B cell (primary cell): ENCODE results near the gene WDR33. TPM values are rescaled to one million over a fixed set of nuclear protein-coding genes. Genes with fewer than 3 reads are reported as not detected.

Experiments used
- ATAC-seq: fragments of 200-7000 bp; cut with Tn5 transposase; one replicate; pipeline ENCODE4 v1.10.0; 2021; ENCODE audit warnings: low read depth, mild to moderate bottlenecking, moderate number of reproducible peaks, moderate library complexity
- CTCF ChIA-PET: fragments of 350-600 bp; sonication (Branson Sonifier 250); formaldehyde crosslinking; loops from one replicate; lab custom pipeline; 2021; ENCODE audit warnings: antibody characterized with exemption, inconsistent platforms; lab: Charles Lee
- POLR2A ChIA-PET: fragments of 350-600 bp; sonication (Branson Sonifier 250); formaldehyde crosslinking; loops from one replicate; lab custom pipeline; 2021; ENCODE audit warnings: antibody characterized with exemption; lab: Charles Lee
- DNase-seq: peaks from one replicate; pipeline ENCODE4 v3.0.0; 2013
- H2AFZ ChIP-seq: 2 replicates; pipeline ENCODE4 v1.6.1; 2012; ENCODE audit warnings: mild to moderate bottlenecking, low read depth, low read length; ENCODE audit not compliant: insufficient read depth, poor library complexity, severe bottlenecking
- H3K27ac ChIP-seq, 2 donors: 1 replicate in 1 of 2; 2 replicates in 1 of 2; pipeline ENCODE4 v1.5.1; 2012 to 2013; ENCODE audit warnings: low read length in 2 of 2, mild to moderate bottlenecking in 2 of 2, moderate library complexity in 1 of 2
- H3K27me3 ChIP-seq, 4 experiments: fragments of 200-600 bp in 1 of 4; sonication (generic) in 1 of 4; replicated peaks in 1 of 4; 1 replicate in 2 of 4; 2 replicates in 2 of 4; pipeline versions ENCODE4 v1.6.1 to v1.7.0; 2013 to 2016; ENCODE audit warnings: low read length in 3 of 4, mild to moderate bottlenecking in 2 of 4, mixed read lengths in 1 of 4, moderate library complexity in 1 of 4; ENCODE audit not compliant: insufficient read depth in 4 of 4, control insufficient read depth in 3 of 4; ENCODE audit errors: control extremely low read depth in 1 of 4
- H3K36me3 ChIP-seq, 2 experiments: replicated peaks in 1 of 2; 1 replicate in 1 of 2; 2 replicates in 1 of 2; pipeline versions ENCODE4 v1.6.1 to v1.7.1; 2013; ENCODE audit warnings: low read length in 1 of 2; ENCODE audit not compliant: insufficient read depth in 2 of 2, control insufficient read depth in 1 of 2; ENCODE audit errors: control extremely low read depth in 1 of 2, extremely low read depth in 1 of 2
- H3K4me1 ChIP-seq, 2 donors: fragments of 200-600 bp in 1 of 2; sonication (generic) in 1 of 2; 1 replicate in 1 of 2; 2 replicates in 1 of 2; pipeline versions ENCODE4 v1.5.1 to v1.6.1; 2013 to 2017; ENCODE audit warnings: low read length in 2 of 2; ENCODE audit not compliant: control insufficient read depth in 2 of 2, insufficient read depth in 2 of 2
- H3K4me2 ChIP-seq: replicated peaks from 2 replicates; pipeline ENCODE3; 2012; ENCODE audit warnings: mild to moderate bottlenecking, low read depth, low read length; ENCODE audit not compliant: poor library complexity, severe bottlenecking
- H3K4me3 ChIP-seq, 5 experiments: fragments of 200-600 bp in 1 of 5; sonication (generic) in 1 of 5; 1 replicate in 3 of 5; 2 replicates in 2 of 5; pipeline versions ENCODE4 v1.5.1 to v1.7.0; 2011 to 2016; ENCODE audit warnings: low read length in 4 of 5, mild to moderate bottlenecking in 4 of 5, low read depth in 2 of 5, control low read depth in 1 of 5, moderate library complexity in 1 of 5; ENCODE audit not compliant: insufficient read depth in 1 of 5; ENCODE audit errors: control extremely low read depth in 1 of 5, extremely low read depth in 1 of 5
- H3K79me2 ChIP-seq: fragments of 200-600 bp; sonication (generic); one replicate; pipeline ENCODE4 v1.6.0; 2016; ENCODE audit warnings: low read length; ENCODE audit not compliant: control insufficient read depth, insufficient read depth
- H3K9ac ChIP-seq: fragments of 200-600 bp; sonication (generic); 2 replicates; pipeline ENCODE4 v1.6.1; 2017; ENCODE audit warnings: mild to moderate bottlenecking, low read length, moderate library complexity
- H3K9me3 ChIP-seq, 3 donors: one replicate each; pipeline versions ENCODE4 v1.6.1 to v1.7.1; 2013; ENCODE audit warnings: low read length in 2 of 3; ENCODE audit not compliant: control insufficient read depth in 2 of 3, insufficient read depth in 1 of 3; ENCODE audit errors: control extremely low read depth in 1 of 3
- H4K20me1 ChIP-seq: 2 replicates; pipeline ENCODE4 v1.6.0; 2012; ENCODE audit warnings: mild to moderate bottlenecking, low read length; ENCODE audit not compliant: insufficient read depth, control insufficient read depth, poor library complexity, severe bottlenecking
- H3K27ac Mint-ChIP-seq: one replicate; pipeline ENCODE4 v1.8.0; 2021; ENCODE audit warnings: mixed read lengths
- H3K27me3 Mint-ChIP-seq: one replicate; pipeline ENCODE4 v1.8.0; 2021; ENCODE audit warnings: mixed read lengths
- H3K4me1 Mint-ChIP-seq: one replicate; pipeline ENCODE4 v1.8.0; 2021; ENCODE audit warnings: mixed read lengths
- H3K4me3 Mint-ChIP-seq: one replicate; pipeline ENCODE4 v1.8.0; 2021; ENCODE audit warnings: mixed read lengths
- H3K9me3 Mint-ChIP-seq: one replicate; pipeline ENCODE4 v1.8.0; 2022; ENCODE audit warnings: mixed read lengths; ENCODE audit not compliant: insufficient read depth
- CTCF ChIP-seq: fragments of 200-600 bp; IDR thresholded peaks from one replicate; pipeline ENCODE4 v1.8.0; 2022; ENCODE audit warnings: antibody characterized with exemption, mild to moderate bottlenecking
- EZH2 ChIP-seq: IDR thresholded peaks from 2 replicates; pipeline ENCODE4 v1.6.1; 2012; ENCODE audit warnings: borderline replicate concordance, low read depth, mild to moderate bottlenecking, moderate library complexity, low read length; ENCODE audit not compliant: insufficient read depth, poor library complexity, severe bottlenecking
- WGBS: methylation state at CpG from one replicate; pipeline ENCODE4 v1.1.5; 2013; ENCODE audit warnings: missing lambda C conversion rate; ENCODE audit not compliant: insufficient coverage; 5-methylcytosine and 5-hydroxymethylcytosine counted together
- intact Hi-C: fragments of 100-400 bp; cut with micrococcal nuclease; formaldehyde crosslinking; loops from one replicate; pipeline ENCODE4 v1.10.0; 2022
- polyA plus RNA-seq: library from polyadenylated mRNA; depleted of rRNA; stranded (reverse); fragments of >200 nt; gene quantifications from 2 replicates; pipeline ENCODE4 v1.2.3, GENCODE V29; 2012
- total RNA-seq, 2 donors: library from RNA; stranded (reverse); fragments of 120-200 nt in 1 of 2; gene quantifications; 1 replicate in 1 of 2; 2 replicates in 1 of 2; pipeline versions ENCODE4 v1.2.3 to v1.2.4, GENCODE V29; 2013 to 2022

WDR33 gene
- total and polyA plus RNA-seq, 2 donors (not counting 1 experiment from before 2014, with no cell fraction given): 17.2 to 101 TPM

DNA sequence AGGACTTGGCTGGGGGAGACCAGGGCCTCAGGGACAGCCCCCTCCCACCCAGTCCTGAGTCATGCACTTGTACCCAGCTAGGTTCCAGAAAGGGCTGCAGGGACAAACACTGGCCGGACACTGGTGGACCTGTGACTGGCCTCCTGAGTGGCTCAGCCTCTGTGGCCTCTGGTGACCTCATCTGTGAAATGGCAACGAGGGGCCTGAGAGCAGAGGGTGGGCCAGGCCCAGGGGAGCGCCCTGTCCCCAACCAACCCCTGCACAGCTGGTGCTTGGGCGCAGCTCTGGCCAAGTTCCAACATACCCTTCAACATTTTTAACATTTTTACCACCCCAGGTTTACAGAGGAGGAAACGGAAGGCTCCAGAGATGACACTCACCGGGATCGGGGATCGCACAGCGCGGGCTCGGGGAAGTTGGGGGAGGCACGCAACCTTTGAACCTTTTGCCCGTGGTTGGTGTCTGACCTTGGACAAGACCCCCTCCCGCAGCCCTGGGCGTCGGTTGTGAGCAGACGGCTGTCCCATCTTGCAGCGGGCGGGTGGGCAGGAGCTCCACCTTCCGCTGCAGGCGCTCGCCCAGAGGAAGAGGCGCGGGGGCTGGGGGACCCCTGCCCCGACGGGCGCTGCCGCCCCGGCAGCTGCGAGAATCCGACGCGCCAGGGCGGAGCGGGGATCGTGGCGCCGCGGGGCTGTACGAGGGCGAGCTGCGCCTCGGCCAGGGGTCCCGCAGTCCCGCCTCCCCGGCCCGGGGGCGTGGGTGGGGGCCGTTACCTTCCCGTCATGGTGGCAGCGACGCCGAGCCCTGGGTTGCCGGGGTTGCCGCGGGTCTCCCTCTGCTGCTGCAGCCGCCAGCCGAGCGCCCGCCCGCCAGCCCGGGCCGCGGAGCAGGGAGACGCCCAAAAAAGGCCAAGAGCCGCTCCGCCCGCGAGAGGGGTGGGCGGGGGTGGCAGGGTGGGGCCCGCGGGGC is 136.4 kb downstream of the WDR33 start:
- Histone ChIP-seq H3K4me1 (peaks cover 12 to 14% of the 10 kb centered on the region in 2 donors), H3K27ac (no peak overlapping the region), H3K27me3 (peaks cover 0 to 37% (median 23%) of the 10 kb centered on the region in 4 experiments), H2AFZ (peak overlapping the region; percentile 65), H3K4me3 (peak overlapping the region in 3 of 5 experiments; percentile 33 to 58 (median 49)), H3K9me3 (peaks cover 0 to 3% (median 0%) of the 10 kb centered on the region in 3 donors), H3K36me3 (no peaks in the 10 kb centered on the region), H3K9ac (peak overlapping the region; percentile 57), H3K4me2 (peak overlapping the region; percentile 89), H3K79me2 (no peaks in the 10 kb centered on the region), H4K20me1 (no peaks in the 10 kb centered on the region)
- WGBS: 9% methylated on average over 55 of the region's 72 CpGs
- CTCF ChIA-PET: interaction anchor here (1.0 to 1.8 kb wide), 3 partner anchors 28 to 83 kb away, joined by 3 to 11 read pairs (median 3); no protein-coding TSS in a partner anchor
- Mint-ChIP-seq H3K27me3 (peaks cover 43% of the 10 kb centered on the region), H3K4me3 (peak overlapping the region; percentile 72), H3K27ac (no peak overlapping the region), H3K9me3 (no peaks in the 10 kb centered on the region), H3K4me1 (peaks cover 11% of the 10 kb centered on the region)
- intact Hi-C loops: no loop called here
- ATAC-seq: peak; percentile 59
- TF ChIP-seq EZH2 (peak; percentile 77), CTCF (no peak)
- POLR2A ChIA-PET: interaction anchor here (1.1 kb wide), 1 partner anchor 27 kb away, joined by 4 read pairs; the partner anchor contains the start of gene SFT2D3
- peak; percentile 38 for DNase-seq
